Stimulated activated CD4-positive, alpha-beta T cell treated with anti-CD3 and anti-CD28 coated beads, Interleukin-2, amount 100 ng/mL, for 24 hours (primary cell): ENCODE measurements around the gene FRMD4A.
"Not testable (repeated sequence)": the region's sequence is repeated elsewhere in the genome, so short reads cannot be mapped to it uniquely, and the experiment has no call there.

Experiments used
- DNase-seq, 2 donors: peaks; one replicate each; pipeline ENCODE4 v3.0.0-alpha.2; 2020

FRMD4A gene

GRCh38 chr10:14087566-14087965 lies 243.2 kb downstream of the FRMD4A start:
- no peak for DNase-seq

- no peak for DNase-seq
Observed at GRCh38 chr10:14086596-14086995, 244.1 kb downstream of the FRMD4A start.

- no peak for DNase-seq
Observed at GRCh38 chr10:14084875-14085274, 245.8 kb downstream of the FRMD4A start.

GRCh38 chr10:14080795-14081194 lies 249.9 kb downstream of the FRMD4A start:
- no peak for DNase-seq

GRCh38 chr10:14077430-14077829 lies 253.3 kb downstream of the FRMD4A start:
- DNase-seq, result no peak

- no peak for DNase-seq
Observed at GRCh38 chr10:14074062-14074884, 256.5 kb downstream of the FRMD4A start.

- no peak for DNase-seq
Observed at GRCh38 chr10:14072541-14072940, 258.2 kb downstream of the FRMD4A start.

GRCh38 chr10:14071956-14072355 lies 258.8 kb downstream of the FRMD4A start:
- no peak for DNase-seq

- no peak for DNase-seq
Observed at GRCh38 chr10:14068601-14069250, 262.0 kb downstream of the FRMD4A start.

- DNase-seq, result not testable (repeated sequence)
Observed at GRCh38 chr10:14067638-14068037, 263.1 kb downstream of the FRMD4A start.

- no peak for DNase-seq
Observed at GRCh38 chr10:14066106-14066505, 264.6 kb downstream of the FRMD4A start.

- DNase-seq, result no peak
Observed at GRCh38 chr10:14063531-14064285, 267.0 kb downstream of the FRMD4A start.

- DNase-seq, result no peak
Observed at GRCh38 chr10:14062528-14063260, 268.0 kb downstream of the FRMD4A start.

- no peak for DNase-seq
Observed at GRCh38 chr10:14060320-14061070, 270.2 kb downstream of the FRMD4A start.

GRCh38 chr10:14056610-14057332 lies 274.0 kb downstream of the FRMD4A start:
- DNase-seq, result no peak

- DNase-seq, result no peak
Observed at GRCh38 chr10:14052931-14053330, 277.8 kb downstream of the FRMD4A start.

GRCh38 chr10:14050598-14050997 lies 280.1 kb downstream of the FRMD4A start:
- no peak for DNase-seq

GRCh38 chr10:14048930-14049613 lies 281.7 kb downstream of the FRMD4A start:
- no peak for DNase-seq

GRCh38 chr10:14047431-14047830 lies 283.3 kb downstream of the FRMD4A start:
- DNase-seq, result no peak

- not testable (repeated sequence) for DNase-seq
Observed at GRCh38 chr10:14042051-14042450, 288.7 kb downstream of the FRMD4A start.
